ENCODE data around the gene PLA2G4B.
A peak's percentile ranks its signal among the peaks of the same experiment; 100 is the strongest.

Gene PLA2G4B

GRCh38 chr15:41825572-41826535 lies 12.8 kb upstream of the PLA2G4B start:
- ATAC-seq (no peak), DNase-seq (no peak)

GRCh38 chr15:41827290-41827879 lies 11.3 kb upstream of the PLA2G4B start:
- ATAC-seq (no peak), DNase-seq (peak; percentile 37)

GRCh38 chr15:41827880-41828806 lies 10.5 kb upstream of the PLA2G4B start, which contains the start of gene JMJD7:
Gene JMJD7, plus strand, starts transcription at chr15:41828092. Its CDS starts 33 bp downstream, at chr15:41828125.
- ATAC-seq (peak; percentile 93), DNase-seq (peak; percentile 99)

GRCh38 chr15:41828807-41829141 lies 9.9 kb upstream of the PLA2G4B start:
- no peak for DNase-seq
- no peak for ATAC-seq

- DNase-seq (no peak), ATAC-seq (no peak)
These were observed 8.5 kb upstream of the PLA2G4B start for GRCh38 chr15:41829959-41830646.

GRCh38 chr15:41831291-41831690 lies 7.4 kb upstream of the PLA2G4B start:
- DNase-seq = peak; percentile 54
- peak; percentile 64 for ATAC-seq

- DNase-seq = no peak
- ATAC-seq = no peak
These were observed 6.4 kb upstream of the PLA2G4B start for GRCh38 chr15:41832208-41832607.

GRCh38 chr15:41832875-41833274 lies 5.8 kb upstream of the PLA2G4B start:
- DNase-seq (no peak), ATAC-seq (peak; percentile 12)

GRCh38 chr15:41834096-41834495 lies 4.6 kb upstream of the PLA2G4B start:
- no peak for ATAC-seq
- DNase-seq = no peak

- DNase-seq (no peak), ATAC-seq (no peak)
These were observed 2.6 kb upstream of the PLA2G4B start for GRCh38 chr15:41836073-41836472.

- DNase-seq = no peak
- ATAC-seq = no peak
These were observed 1.8 kb upstream of the PLA2G4B start for GRCh38 chr15:41836713-41837454.

GRCh38 chr15:41839781-41840491 lies 1.3 kb downstream of the PLA2G4B start:
- no peak for ATAC-seq

GRCh38 chr15:41840673-41841072 lies 2.0 kb downstream of the PLA2G4B start:
- ATAC-seq (no peak), DNase-seq (no peak)

More at GRCh38 chr15:41839781-41840491, 1.3 kb downstream of the PLA2G4B start:
- DNase-seq = no peak

- DNase-seq (no peak), ATAC-seq (no peak)
These were observed 2.5 kb downstream of the PLA2G4B start for GRCh38 chr15:41841131-41841530.

- no peak for ATAC-seq
- no peak for DNase-seq
These were observed 3.6 kb downstream of the PLA2G4B start for GRCh38 chr15:41842229-41842628.

GRCh38 chr15:41843571-41843970 lies 4.9 kb downstream of the PLA2G4B start:
- no peak for ATAC-seq
- no peak for DNase-seq

- ATAC-seq = no peak
- no peak for DNase-seq
These were observed 6.2 kb downstream of the PLA2G4B start for GRCh38 chr15:41844814-41845213.

GRCh38 chr15:41847206-41847605 lies 8.6 kb downstream of the PLA2G4B start:
- ATAC-seq (no peak), DNase-seq (no peak)

GRCh38 chr15:41847981-41848380 lies 9.3 kb downstream of the PLA2G4B start:
- no peak for DNase-seq
- ATAC-seq = no peak

- DNase-seq (peak; percentile 42), ATAC-seq (peak; percentile 63)
These were observed 10.0 kb downstream of the PLA2G4B start for GRCh38 chr15:41848631-41849030.
